HG02571 (cell line): ENCODE data around the gene SGPP2.

Experiments used
- ATAC-seq: cut with Tn5 transposase; IDR thresholded peaks from one replicate; pipeline ENCODE4 v1.9.1; 2021; ENCODE audit warnings: mild to moderate bottlenecking, moderate library complexity; ENCODE audit not compliant: unreplicated experiment

The SGPP2 gene

DNA sequence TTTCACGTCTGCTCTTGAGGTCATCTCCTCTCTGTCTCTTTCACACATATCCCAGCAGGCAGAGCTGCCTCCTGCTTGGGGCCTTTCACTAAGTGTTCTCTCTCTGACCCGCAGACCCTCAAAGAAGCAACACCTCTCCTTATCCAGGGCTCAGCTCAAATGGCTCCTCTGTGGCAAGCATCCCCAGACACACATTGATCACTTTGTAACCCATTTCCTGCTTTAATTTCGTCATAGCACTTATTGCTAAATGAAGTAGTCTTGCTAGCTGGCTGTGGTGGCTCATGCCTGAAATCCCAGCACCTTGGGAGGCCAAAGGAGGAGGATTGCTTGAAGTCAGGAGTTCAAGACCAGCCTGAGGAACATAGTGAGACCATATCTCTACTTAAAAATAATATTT lies 41.4 kb downstream of the SGPP2 start:
- no peak for ATAC-seq

GRCh38 chr2:222468346-222468745 lies 44.0 kb downstream of the SGPP2 start:
- no peak for ATAC-seq

- no peak for ATAC-seq
These were observed 46.6 kb downstream of the SGPP2 start for GRCh38 chr2:222470802-222471468.

GRCh38 chr2:222477962-222478608 lies 53.7 kb downstream of the SGPP2 start:
- ATAC-seq = no peak

GRCh38 chr2:222479859-222480258 lies 55.5 kb downstream of the SGPP2 start:
- no peak for ATAC-seq

- ATAC-seq = no peak
These were observed 56.2 kb downstream of the SGPP2 start for GRCh38 chr2:222480497-222480896.

DNA sequence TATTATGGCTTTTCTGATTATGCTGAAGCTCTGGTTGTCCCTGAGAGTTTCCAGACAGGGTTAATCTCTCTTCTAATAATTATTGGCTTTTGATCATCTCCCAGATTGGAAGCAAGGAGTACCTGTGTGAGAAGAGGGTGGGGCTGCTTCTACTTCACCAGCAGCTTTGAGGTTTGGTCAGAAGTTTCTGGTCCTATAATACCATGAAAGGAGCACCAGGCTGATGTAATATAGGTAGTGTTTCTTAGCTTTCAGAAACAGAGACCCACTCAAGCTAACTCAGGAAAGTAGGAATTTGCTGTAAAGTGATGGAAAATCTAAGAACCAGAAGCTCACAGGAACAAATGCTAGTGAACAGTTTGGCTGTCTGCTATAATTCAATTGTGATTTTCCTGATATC lies 57.6 kb downstream of the SGPP2 start:
- ATAC-seq = no peak

DNA sequence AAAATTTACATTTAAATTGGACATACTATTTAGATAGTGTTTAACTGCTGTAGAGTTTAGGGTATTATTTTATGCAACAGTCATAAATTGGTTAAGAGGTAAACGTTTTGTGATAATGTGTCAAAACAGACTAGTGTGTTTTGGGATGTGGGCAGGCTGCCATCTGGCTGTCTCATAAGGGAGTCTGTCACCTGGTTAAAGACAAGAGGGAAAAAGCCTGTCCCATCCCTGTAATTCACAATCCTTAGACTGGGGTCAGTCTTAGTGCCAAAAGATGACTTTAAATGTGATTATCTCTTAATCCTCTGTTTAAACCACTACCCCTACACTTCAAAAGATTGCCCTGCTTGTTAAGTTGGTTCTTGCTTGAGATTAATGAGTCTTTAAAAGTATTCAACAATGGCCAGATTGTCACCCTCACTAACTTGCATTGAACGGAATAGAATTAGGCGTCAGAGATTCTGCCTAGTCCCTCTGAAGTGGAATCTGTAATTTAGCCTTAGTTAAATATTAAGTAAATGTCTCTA lies 59.2 kb downstream of the SGPP2 start:
- ATAC-seq = no peak

GRCh38 chr2:222485367-222486211 lies 61.2 kb downstream of the SGPP2 start:
- no peak for ATAC-seq

GRCh38 chr2:222490131-222490530 lies 65.8 kb downstream of the SGPP2 start:
- ATAC-seq = no peak

DNA sequence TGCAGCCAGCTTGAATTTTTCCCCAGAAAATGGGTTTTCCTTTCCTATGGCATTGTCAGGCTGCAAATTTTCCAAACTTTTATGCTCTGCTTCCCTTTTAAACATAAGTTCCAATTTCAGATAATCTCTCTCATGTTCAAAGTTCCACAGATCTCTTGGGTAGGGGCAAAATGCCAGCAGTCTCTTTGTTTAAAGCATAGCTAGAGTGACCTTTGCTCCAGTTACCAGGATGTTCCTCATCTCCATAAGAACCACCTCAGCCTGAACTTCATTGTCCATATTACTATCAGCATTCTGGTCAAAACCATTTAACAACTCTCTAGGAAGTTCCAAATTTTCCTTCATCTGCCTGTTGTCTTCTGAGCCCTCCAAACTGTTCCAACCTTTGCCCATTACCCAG lies 68.3 kb downstream of the SGPP2 start:
- ATAC-seq = no peak

DNA sequence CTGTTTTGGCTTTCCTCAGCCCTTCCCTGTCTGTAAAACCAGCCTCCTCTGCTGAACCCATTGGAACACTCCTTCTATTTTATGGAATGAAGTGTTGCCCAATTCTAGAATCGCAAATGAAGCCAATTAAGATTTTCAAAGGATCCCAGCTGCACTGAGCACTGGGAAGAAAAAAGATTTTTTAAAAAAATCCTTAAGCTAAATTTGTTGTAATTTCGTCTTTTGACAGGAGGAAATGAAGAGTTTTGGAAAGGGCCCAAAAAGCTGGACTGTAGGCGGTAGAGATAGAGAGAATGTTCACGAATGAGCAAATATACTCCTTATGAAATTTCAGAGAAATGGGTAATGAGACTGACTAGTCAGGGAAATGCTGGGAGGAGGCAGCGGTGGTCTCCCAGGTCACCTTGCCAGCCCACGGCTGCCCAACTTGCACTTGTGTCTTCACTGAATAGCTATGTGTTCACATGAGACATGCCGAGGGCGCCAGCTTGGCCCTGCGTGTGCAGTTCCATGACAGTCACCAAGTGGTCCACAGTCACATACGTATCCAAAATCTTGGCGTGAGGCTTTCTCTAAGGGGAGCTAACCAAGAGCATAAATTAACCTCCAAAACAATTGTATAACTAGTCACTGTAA lies 69.9 kb downstream of the SGPP2 start:
- no peak for ATAC-seq

DNA sequence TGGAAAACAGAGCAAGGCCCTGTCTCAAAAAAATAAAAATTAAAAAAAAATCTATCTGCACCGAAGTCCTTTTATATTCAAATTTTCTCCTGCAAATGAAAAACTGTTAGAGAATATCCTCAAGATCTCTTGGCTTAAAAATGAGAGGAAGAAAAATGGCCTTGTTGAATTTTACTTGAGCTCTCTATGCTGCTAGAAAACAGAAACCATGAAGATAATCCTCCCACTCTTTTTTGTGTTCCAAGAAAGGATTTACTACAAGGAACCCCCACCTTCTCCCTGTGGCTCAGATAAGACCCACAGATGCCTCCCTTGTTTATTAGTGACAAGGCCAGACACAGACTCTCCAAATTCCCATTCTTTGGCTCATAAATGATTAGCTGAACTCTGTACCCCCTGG lies 71.0 kb downstream of the SGPP2 start:
- no peak for ATAC-seq

- no peak for ATAC-seq
These were observed 74.9 kb downstream of the SGPP2 start for GRCh38 chr2:222499226-222499625.

GRCh38 chr2:222504191-222504590 lies 79.8 kb downstream of the SGPP2 start:
- ATAC-seq = no peak

GRCh38 chr2:222504719-222505118 lies 80.4 kb downstream of the SGPP2 start:
- ATAC-seq = peak; percentile 98

- no peak for ATAC-seq
These were observed 82.0 kb downstream of the SGPP2 start for GRCh38 chr2:222506230-222506935.

GRCh38 chr2:222514901-222515300 lies 90.6 kb downstream of the SGPP2 start:
- no peak for ATAC-seq

GRCh38 chr2:222518570-222519381 lies 94.4 kb downstream of the SGPP2 start:
- no peak for ATAC-seq

- peak; percentile 69 for ATAC-seq
These were observed 96.8 kb downstream of the SGPP2 start for GRCh38 chr2:222521099-222521498.
